Smooth muscle cell (in vitro differentiated cells): ENCODE data around the gene OLR1. TPM values are rescaled to one million over a fixed set of nuclear protein-coding genes. Genes with fewer than 3 reads are reported as not detected.
A peak's percentile ranks its signal among the peaks of the same experiment; 100 is the strongest.

Source experiments
- DNase-seq: peaks from one replicate; lab custom pipeline; 2025; ENCODE audit not compliant: unreplicated experiment; lab: John Stamatoyannopoulos, UW
- H2AFZ ChIP-seq: fragments of 200-600 bp; sonication (generic); 2 replicates; pipeline ENCODE4 v1.6.0; 2016; ENCODE audit warnings: antibody characterized with exemption, low read depth, mild to moderate bottlenecking
- H3F3A ChIP-seq: fragments of 200-600 bp; sonication (generic); 2 replicates; pipeline ENCODE4 v1.6.0; 2017; ENCODE audit warnings: antibody characterized with exemption, low read depth
- H3K27ac ChIP-seq: fragments of 200-600 bp; sonication (generic); 2 replicates; pipeline ENCODE4 v1.5.1; 2016; ENCODE audit warnings: low read depth, mild to moderate bottlenecking
- H3K27me3 ChIP-seq: fragments of 200-600 bp; sonication (generic); 2 replicates; pipeline ENCODE4 v1.6.1; 2016; ENCODE audit warnings: low read depth, mild to moderate bottlenecking
- H3K36me3 ChIP-seq: fragments of 200-600 bp; sonication (generic); 2 replicates; pipeline ENCODE4 v1.5.1; 2016; ENCODE audit warnings: low read depth
- H3K4me1 ChIP-seq: fragments of 200-600 bp; sonication (generic); 2 replicates; pipeline ENCODE4 v1.5.1; 2016; ENCODE audit warnings: low read depth
- H3K4me2 ChIP-seq: fragments of 200-600 bp; sonication (generic); 2 replicates; pipeline ENCODE4 v1.6.0; 2016; ENCODE audit warnings: mild to moderate bottlenecking
- H3K4me3 ChIP-seq: fragments of 200-600 bp; sonication (generic); 2 replicates; pipeline ENCODE4 v1.5.1; 2016; ENCODE audit warnings: mild to moderate bottlenecking
- H3K79me2 ChIP-seq: fragments of 200-600 bp; sonication (generic); 2 replicates; pipeline ENCODE4 v1.6.0; 2016; ENCODE audit warnings: low read depth, mild to moderate bottlenecking
- H3K9ac ChIP-seq: fragments of 200-600 bp; sonication (generic); 2 replicates; pipeline ENCODE4 v1.6.0; 2016; ENCODE audit warnings: low read depth
- H3K9me3 ChIP-seq: fragments of 200-600 bp; sonication (generic); replicated peaks from 2 replicates; pipeline ENCODE4 v1.5.1; 2016; ENCODE audit warnings: low read depth
- H4K20me1 ChIP-seq: fragments of 200-600 bp; sonication (generic); 2 replicates; pipeline ENCODE4 v1.6.0; 2016; ENCODE audit warnings: low read depth
- CTCF ChIP-seq: fragments of 200-600 bp; sonication (generic); IDR thresholded peaks from 2 replicates; pipeline ENCODE4 v1.5.1; 2017; ENCODE audit warnings: borderline replicate concordance, mild to moderate bottlenecking, antibody characterized with exemption; ENCODE audit not compliant: insufficient read depth, poor library complexity, severe bottlenecking
- WGBS: methylation state at CpG from one replicate; pipeline ENCODE4 v1.1.7; 2016; ENCODE audit warnings: low lambda C conversion rate; 5-methylcytosine and 5-hydroxymethylcytosine counted together
- polyA plus RNA-seq: library from polyadenylated mRNA; unstranded; fragments of >200 nt; fragmentation: Nextera tagmentation; extraction: Ambion mirVana; gene quantifications from 2 replicates; pipeline ENCODE4 v1.2.1, GENCODE V29; 2016
- total RNA-seq: library from RNA; depleted of rRNA; stranded (reverse); fragments of >200 nt; gene quantifications from 2 replicates; pipeline ENCODE4 v1.2.3, GENCODE V29; 2014

OLR1 gene
- total and polyA plus RNA-seq, 2 experiments from 2014 or later = 5.4 to 7.4 TPM

DNA sequence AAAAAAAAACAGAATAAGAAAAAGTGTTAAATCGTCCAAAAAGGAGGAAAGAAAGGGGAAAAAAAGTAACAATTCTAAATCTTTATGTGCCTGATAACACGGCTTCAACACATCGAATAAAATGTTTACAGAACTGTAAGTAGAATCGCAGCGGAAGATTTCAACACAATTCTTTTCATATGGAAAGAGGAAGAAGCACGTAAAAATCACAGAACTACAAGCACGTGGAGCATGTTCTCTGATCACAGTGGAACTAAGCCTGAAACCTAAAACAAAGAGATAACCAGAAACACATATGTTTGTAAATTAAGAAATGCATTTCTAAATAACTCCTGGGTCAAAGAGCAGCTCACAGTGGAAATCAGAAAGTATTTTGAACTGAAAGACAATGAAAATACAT is 50.7 kb downstream of the OLR1 start:
- Histone ChIP-seq H2AFZ (peak overlapping the region; percentile 69), H3K79me2 (no peaks in the 10 kb centered on the region), H3K36me3 (no peaks in the 10 kb centered on the region), H3K9me3 (no peaks in the 10 kb centered on the region), H3F3A (no peaks in the 10 kb centered on the region), H3K9ac (no peak overlapping the region), H3K4me2 (peak overlapping the region; percentile 0), H3K27ac (no peak overlapping the region), H3K4me1 (no peaks in the 10 kb centered on the region), H3K27me3 (peaks cover 8% of the 10 kb centered on the region), H3K4me3 (no peak overlapping the region), H4K20me1 (no peaks in the 10 kb centered on the region)
- 43% methylated on average over 7 of the region's 7 CpGs for WGBS
- no peak for DNase-seq
- no peak for TF ChIP-seq CTCF

DNA sequence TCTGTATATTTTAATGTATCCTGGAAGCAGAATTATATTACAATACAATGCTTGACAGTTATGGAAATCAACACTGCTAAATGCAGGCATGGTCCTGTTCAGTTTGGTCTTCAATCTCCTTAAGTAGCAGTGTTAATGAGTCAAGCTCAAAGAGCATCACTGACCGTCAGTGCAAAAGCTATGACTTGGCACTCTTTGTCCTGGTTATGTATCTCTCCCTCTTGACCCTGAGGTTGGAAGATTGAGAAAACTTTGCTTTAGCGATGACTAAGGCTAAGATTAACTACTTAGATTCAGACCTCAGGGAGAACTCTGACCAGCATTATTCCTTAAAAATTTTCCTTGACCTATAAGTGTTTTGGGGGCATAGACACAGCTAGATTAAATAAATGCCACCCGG is 52.9 kb downstream of the OLR1 start:
- DNase-seq = no peak
- no peak for TF ChIP-seq CTCF
- Histone ChIP-seq H3K36me3 (no peaks in the 10 kb centered on the region), H3K79me2 (no peaks in the 10 kb centered on the region), H3K27ac (peak overlapping the region; percentile 19), H3K4me2 (no peak overlapping the region), H3F3A (no peaks in the 10 kb centered on the region), H3K9me3 (no peaks in the 10 kb centered on the region), H3K4me3 (no peak overlapping the region), H3K27me3 (no peaks in the 10 kb centered on the region), H2AFZ (no peak overlapping the region), H3K4me1 (no peaks in the 10 kb centered on the region), H4K20me1 (no peaks in the 10 kb centered on the region), H3K9ac (no peak overlapping the region)
- 61% methylated on average over 3 of the region's 3 CpGs for whole genome bisulfite sequencing

GRCh38 chr12:10115890-10116289 is 56.0 kb downstream of the OLR1 start:
- no peaks in the 10 kb centered on the region for H3K27me3 ChIP-seq
- WGBS = 89% methylated on average over 7 of the region's 7 CpGs
- H3K27ac ChIP-seq = no peak overlapping the region
- no peak overlapping the region for H3K4me3 ChIP-seq
- H2AFZ ChIP-seq = no peak overlapping the region
- H4K20me1 ChIP-seq = no peaks in the 10 kb centered on the region
- no peak overlapping the region for H3K9ac ChIP-seq
- no peaks in the 10 kb centered on the region for H3K79me2 ChIP-seq
- H3F3A ChIP-seq = no peaks in the 10 kb centered on the region
- no peaks in the 10 kb centered on the region for H3K9me3 ChIP-seq
- H3K36me3 ChIP-seq = no peaks in the 10 kb centered on the region
- no peak for TF ChIP-seq CTCF
- no peaks in the 10 kb centered on the region for H3K4me1 ChIP-seq
- H3K4me2 ChIP-seq = no peak overlapping the region
- no peak for DNase-seq

- TF ChIP-seq CTCF = no peak
- Histone ChIP-seq H3K36me3 (no peaks in the 10 kb centered on the region), H3K27me3 (no peaks in the 10 kb centered on the region), H3K4me3 (no peak overlapping the region), H3K4me1 (no peaks in the 10 kb centered on the region), H3K9ac (no peak overlapping the region), H4K20me1 (no peaks in the 10 kb centered on the region), H3F3A (no peaks in the 10 kb centered on the region), H3K4me2 (no peak overlapping the region), H2AFZ (no peak overlapping the region), H3K27ac (no peak overlapping the region), H3K79me2 (no peaks in the 10 kb centered on the region), H3K9me3 (no peaks in the 10 kb centered on the region)
- WGBS = 81% methylated on average over 15 of the region's 15 CpGs
- no peak for DNase-seq
Measured at GRCh38 chr12:10115311-10115710, 56.6 kb downstream of the OLR1 start.
